ENCODE measurements around the gene FMN1.

FMN1 gene

DNA sequence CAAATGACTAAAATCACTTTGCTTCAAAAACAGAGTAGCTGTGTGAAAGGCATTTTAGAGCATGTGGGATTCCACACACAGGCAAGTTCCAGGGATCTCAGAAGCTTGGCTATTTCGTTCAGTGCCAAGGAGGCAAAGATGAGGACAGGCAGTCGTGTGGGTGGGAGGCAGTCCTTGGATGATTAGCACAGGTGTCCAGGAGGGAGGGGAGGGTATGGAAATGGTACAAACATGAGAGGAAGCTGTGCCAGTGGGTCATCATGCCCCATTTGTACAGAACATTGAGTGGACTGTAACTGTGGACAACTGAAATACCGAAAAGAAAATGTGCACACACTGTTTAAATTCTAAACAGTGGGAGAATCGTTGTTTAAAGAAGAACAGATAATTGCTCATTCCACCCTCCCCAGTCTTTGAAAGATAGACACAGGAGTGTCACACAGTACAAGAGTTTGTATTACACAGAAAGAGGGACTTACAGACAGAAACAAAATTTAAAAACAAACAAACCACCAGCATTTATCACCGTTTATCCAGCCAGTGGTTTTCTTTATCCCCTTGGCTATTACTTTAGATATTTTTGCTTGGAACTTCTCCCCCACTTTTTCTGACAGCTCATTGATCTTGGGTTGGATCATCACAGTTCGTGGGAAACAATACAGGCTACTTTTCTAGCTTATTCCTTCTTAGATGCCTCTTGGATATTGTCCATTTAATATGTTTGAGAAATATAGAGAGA is 353.8 kb downstream of the FMN1 start:
- no peak for DNase-seq
- H3K4me1 Mint-ChIP-seq = peaks cover 67% of the 10 kb centered on the region
- peaks cover 2% of the 10 kb centered on the region for H3K27me3 Mint-ChIP-seq (ENCODE audit: low read depth, poor library complexity)
- TF ChIP-seq, protein P1, sequence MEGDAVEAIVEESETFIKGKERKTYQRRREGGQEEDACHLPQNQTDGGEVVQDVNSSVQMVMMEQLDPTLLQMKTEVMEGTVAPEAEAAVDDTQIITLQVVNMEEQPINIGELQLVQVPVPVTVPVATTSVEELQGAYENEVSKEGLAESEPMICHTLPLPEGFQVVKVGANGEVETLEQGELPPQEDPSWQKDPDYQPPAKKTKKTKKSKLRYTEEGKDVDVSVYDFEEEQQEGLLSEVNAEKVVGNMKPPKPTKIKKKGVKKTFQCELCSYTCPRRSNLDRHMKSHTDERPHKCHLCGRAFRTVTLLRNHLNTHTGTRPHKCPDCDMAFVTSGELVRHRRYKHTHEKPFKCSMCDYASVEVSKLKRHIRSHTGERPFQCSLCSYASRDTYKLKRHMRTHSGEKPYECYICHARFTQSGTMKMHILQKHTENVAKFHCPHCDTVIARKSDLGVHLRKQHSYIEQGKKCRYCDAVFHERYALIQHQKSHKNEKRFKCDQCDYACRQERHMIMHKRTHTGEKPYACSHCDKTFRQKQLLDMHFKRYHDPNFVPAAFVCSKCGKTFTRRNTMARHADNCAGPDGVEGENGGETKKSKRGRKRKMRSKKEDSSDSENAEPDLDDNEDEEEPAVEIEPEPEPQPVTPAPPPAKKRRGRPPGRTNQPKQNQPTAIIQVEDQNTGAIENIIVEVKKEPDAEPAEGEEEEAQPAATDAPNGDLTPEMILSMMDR (IDR thresholded peaks at IDR 0.05) = no peak
- H3K9me3 Mint-ChIP-seq = no peaks in the 10 kb centered on the region
- peaks cover 11% of the 10 kb centered on the region for H3K36me3 Mint-ChIP-seq (ENCODE audit: low read depth)
- peak overlapping the region; percentile 7 for H3K27ac Mint-ChIP-seq
- H3K4me3 Mint-ChIP-seq = no peak overlapping the region

DNA sequence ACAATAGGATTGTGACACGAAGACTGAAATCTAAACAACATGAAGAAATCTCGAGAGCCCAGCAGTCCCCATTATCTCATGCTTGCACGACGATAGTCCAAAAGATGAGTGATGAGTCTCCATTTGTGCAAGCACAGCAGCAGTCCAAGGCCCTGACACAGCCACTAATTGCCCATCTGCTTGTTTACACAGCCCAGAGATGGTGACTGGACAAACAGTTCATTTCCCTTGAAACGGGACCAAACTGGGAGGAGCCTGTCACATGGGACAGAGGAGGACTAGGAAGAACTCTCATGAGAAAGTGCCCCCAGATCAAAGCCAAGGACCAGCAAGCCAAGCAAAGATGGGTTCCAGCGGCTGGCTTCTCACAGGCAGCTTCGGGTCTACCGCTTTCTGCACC is 355.7 kb downstream of the FMN1 start:
- Mint-ChIP-seq H3K27ac (peak overlapping the region; percentile 66), H3K4me3 (peak overlapping the region; percentile 44), H3K36me3 (ENCODE audit: low read depth) (peaks cover 11% of the 10 kb centered on the region), H3K27me3 (ENCODE audit: low read depth, poor library complexity) (peaks cover 2% of the 10 kb centered on the region), H3K9me3 (no peaks in the 10 kb centered on the region), H3K4me1 (peaks cover 76% of the 10 kb centered on the region)
- DNase-seq = no peak
- TF ChIP-seq, protein P1 (IDR thresholded peaks at IDR 0.05) = no peak

DNA sequence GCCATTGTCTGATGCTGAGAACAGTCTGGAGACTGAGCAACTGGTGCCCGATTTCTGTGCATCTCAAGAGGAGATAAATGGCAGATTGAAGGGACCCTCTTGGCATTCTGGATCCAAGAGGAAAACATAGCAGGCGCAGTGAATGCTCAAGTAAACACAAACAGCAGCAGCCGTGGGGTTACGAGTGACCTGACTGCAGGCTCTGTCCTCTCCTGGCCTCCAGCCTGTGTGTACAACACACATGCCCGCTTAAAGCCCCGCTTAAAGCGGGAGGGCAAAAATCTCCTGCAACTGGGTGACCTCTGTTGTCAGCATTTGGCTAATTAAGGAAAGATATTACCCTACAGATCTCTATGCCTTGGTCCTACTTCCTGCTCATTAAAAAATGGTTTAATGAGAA is 356.2 kb downstream of the FMN1 start:
- H3K27me3 Mint-ChIP-seq (ENCODE audit: low read depth, poor library complexity) = peaks cover 2% of the 10 kb centered on the region
- H3K9me3 Mint-ChIP-seq = no peaks in the 10 kb centered on the region
- H3K36me3 Mint-ChIP-seq (ENCODE audit: low read depth) = peaks cover 11% of the 10 kb centered on the region
- H3K4me1 Mint-ChIP-seq = peaks cover 73% of the 10 kb centered on the region
- TF ChIP-seq, protein P1 (IDR thresholded peaks at IDR 0.05) = no peak
- DNase-seq = no peak
- peak overlapping the region; percentile 44 for H3K4me3 Mint-ChIP-seq
- H3K27ac Mint-ChIP-seq = peak overlapping the region; percentile 66

DNA sequence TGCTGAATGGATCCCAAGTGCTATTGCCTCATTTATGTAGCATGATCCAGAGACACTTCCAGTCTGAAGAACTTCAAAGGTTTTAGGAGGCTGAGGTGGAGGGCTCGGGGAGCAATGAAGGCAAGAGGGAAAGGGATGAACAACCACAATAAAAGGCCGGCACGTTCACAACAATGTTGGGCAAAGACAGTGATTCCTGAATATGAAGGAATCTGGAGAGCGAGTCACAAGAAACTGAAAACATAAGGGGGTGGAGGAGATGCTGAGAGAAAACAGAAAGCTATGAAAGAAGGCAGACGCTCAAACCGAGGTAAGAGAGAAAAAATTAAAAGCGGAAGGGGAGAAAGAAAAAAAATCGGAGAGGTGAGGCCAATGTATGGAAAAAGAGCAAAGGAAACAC is 356.6 kb downstream of the FMN1 start:
- DNase-seq = no peak
- Mint-ChIP-seq H3K4me1 (peaks cover 74% of the 10 kb centered on the region), H3K4me3 (no peak overlapping the region), H3K9me3 (no peaks in the 10 kb centered on the region), H3K27ac (peak overlapping the region; percentile 52), H3K27me3 (ENCODE audit: low read depth, poor library complexity) (peaks cover 2% of the 10 kb centered on the region), H3K36me3 (ENCODE audit: low read depth) (peaks cover 14% of the 10 kb centered on the region)
- TF ChIP-seq, protein P1 (IDR thresholded peaks at IDR 0.05) = no peak

DNA sequence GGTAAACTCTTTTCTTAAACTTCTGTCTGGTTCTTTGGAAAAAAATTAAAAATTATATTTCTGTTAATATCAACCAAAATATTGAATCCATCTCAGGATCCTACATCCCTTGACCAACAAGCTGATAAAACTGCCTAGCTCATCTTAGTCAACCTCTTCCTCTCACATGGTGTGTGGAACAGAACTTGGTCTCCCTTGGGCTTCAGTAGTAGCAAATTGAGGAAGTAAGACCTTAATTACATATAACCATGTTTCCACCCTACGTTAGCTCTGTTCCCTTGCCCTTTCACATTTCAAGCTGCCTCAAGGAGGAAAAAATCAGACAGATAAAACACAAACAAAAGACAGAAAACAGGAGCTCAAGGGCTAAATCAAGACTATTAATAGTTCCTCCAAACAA is 360.4 kb downstream of the FMN1 start:
- TF ChIP-seq, protein P1 (IDR thresholded peaks at IDR 0.05) = no peak
- peaks cover 67% of the 10 kb centered on the region for H3K4me1 Mint-ChIP-seq
- H3K4me3 Mint-ChIP-seq = no peak overlapping the region
- no peak for DNase-seq
- peaks cover 16% of the 10 kb centered on the region for H3K36me3 Mint-ChIP-seq (ENCODE audit: low read depth)
- H3K27me3 Mint-ChIP-seq (ENCODE audit: low read depth, poor library complexity) = peaks cover 2% of the 10 kb centered on the region
- peaks cover 4% of the 10 kb centered on the region for H3K9me3 Mint-ChIP-seq
- no peak overlapping the region for H3K27ac Mint-ChIP-seq

DNA sequence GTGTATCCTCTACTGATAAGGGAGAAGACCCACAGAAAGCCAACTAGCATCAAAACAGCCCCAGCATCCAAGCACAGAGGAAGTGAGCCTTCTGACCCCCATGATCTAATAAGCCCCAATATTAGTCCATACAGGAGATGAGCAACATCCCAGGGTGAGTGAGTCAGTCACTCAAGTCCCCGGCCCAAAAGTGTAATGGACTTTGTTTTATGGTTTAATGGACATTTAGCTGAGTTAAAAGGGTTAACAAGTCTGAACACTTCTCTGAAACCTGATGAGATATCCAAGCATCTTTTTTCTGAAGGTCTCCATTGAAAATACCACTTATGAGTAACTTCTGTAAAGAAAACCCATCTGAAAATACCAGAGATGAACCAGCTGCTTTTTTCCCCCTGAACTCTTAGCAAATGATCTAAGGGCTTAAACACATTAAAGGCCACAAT is 361.1 kb downstream of the FMN1 start:
- peaks cover 2% of the 10 kb centered on the region for H3K27me3 Mint-ChIP-seq (ENCODE audit: low read depth, poor library complexity)
- no peak overlapping the region for H3K4me3 Mint-ChIP-seq
- no peak for DNase-seq
- no peak overlapping the region for H3K27ac Mint-ChIP-seq
- H3K36me3 Mint-ChIP-seq (ENCODE audit: low read depth) = peaks cover 22% of the 10 kb centered on the region
- peaks cover 67% of the 10 kb centered on the region for H3K4me1 Mint-ChIP-seq
- TF ChIP-seq, protein P1 (IDR thresholded peaks at IDR 0.05) = no peak
- H3K9me3 Mint-ChIP-seq = peaks cover 4% of the 10 kb centered on the region

Data from nephron progenitor cell (in vitro differentiated cells).